ENCODE data around the gene SALL2.

SALL2 gene

DNA sequence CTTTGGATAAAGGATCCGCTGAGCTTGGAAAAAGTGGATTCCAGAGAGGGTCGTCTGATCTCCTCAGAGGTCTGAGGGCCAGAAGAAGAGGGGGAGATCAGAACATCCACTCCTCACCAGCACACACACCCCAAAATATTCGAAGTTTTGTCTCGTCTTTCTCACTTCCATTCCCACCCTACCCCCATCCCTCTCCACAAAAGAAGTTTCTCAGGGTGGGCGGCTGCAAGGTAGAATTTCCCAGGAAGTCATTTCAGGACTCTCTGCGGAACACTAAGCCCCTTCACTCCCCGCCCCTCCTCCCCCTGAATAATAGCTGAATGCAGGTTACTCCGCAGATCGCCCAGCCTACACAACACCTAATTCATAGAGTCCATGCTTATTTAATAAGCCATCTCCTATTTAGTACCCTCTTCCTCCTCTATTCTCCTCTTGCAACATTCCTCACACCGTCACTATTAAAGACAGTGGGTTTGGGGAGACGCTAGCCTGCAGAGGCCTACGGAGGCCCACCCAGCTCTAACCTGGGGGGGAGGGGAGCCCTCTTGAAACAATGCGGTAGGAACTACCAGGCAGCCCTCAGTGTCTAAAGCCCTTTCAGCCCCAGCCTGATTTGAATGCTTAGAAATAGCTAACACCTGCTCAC, 649 bp upstream of the SALL2 start:
- peak; percentile 25 to 66 for DNase-seq

DNA sequence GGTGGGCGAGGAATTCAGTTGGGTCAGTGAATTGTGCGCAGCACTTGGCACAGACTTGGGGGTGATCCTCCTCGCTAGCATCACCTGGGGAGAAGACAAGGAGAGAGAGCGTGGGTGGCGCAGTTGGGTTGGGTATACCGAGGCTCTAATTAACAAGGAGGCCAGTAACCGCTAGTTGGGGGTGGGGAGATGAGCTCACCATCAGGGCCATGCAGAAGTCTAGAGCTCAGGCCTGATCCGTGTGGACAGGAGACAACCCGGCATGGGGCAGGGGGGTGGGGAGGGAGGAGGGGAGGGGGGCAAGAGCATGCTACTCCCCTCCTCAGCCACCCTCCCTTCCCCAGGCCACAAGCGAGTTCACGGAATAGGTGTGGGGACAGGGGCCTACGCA, 580 bp downstream of the SALL2 start:
- DNase-seq, result peak in 1 of 2 experiments; percentile 53

DNA sequence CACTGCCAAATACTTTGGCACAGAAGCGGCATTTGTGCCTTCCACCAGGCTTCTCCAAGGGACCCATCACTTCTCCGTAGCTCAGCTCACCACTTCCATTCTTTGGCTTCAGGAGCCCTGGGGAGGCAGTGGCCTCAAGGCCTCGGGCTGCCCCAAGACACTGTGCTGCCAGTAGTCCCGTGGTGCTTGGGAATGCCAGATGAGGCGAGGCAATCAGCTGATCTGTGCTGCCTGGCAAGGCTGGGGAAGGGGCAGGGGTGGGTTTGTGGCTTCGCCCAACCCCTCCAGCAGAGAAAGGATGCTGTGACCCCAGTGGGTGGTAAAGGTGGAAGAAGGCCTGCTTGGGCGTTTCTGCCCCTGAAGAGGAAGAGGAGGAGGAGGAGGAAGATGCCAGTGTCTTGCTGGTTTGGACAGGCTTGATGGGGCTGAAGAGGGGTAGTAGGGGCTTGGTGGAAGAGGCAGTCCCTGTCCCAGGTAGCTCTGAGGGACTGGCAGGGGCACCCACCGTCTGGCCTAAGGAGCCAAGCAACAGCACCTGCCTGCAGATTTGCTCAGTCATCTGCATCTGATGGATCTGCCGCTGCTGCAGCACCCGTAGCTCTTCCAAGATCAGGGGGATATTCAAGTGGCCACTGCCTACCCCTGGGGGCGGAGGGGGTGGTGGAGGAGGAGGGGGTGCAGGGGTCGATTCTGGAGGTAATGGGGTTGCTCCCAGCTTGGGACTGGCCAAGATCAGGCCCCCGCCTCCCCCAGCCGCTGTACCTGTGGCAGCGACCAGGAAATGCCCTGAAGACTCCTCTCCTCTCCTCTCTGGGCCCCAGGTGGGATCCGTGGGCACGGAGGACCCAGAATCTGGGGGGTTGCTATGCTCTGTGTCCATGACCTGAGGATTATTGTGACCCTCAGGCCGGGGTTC, 1.3 kb downstream of the SALL2 start:
- DNase-seq, result no peak

DNA sequence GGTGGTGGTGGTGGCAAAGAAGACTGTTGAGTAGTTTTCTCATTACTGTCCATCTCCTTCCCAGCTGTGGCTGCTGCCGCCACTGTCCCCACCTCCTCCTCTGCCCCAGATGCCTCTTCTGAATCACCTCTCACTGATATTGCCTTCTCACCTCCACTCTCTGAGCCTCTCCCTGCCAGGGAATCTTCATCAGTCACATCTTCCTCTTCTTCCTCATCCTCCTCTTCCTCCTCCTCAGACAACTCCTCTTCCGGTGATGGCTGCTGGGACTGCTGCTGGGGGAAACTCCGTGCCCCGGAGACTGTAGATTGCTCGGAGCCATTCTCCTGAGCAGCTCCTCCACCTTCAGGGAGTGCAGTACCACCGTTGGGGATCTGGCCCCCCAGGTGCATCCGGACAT, 2.9 kb downstream of the SALL2 start:
- no peak for DNase-seq

DNA sequence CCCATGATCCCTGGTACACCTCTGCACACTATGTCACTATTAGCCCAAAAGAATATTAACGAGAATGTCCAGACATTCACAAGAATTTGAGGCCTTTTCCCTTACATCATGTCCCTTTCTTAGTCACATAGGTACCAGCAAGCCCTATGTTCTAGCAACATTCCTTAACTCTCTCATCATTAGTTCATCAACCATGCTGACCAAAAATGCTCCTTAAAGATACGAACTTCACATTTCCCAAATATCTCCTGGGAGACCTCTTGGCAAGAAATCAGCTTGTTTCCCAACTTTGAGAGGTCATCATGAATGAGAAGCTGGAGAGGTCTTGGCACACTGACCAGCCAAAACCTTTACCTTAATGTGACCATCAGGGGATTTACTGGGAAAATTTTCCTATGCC, 4.6 kb downstream of the SALL2 start:
- DNase-seq, result no peak

DNA sequence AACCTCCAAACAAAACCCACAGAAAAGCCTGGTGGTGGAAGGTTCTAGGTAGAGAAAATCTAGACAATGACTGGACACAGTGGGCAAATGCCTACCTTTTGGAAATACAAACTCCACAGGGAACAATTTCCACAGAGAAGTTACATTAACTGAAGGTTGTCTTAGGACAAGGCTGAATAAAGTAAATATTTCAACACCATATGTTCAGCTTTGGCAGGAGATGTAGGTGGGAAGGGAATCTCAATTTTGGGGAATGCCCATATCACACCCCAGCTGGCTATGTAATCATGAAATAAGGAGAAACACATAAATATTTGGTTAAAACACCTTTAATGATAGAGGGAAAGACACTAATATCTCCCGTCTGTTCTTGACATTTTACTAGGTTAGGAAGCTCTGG, 5.4 kb downstream of the SALL2 start:
- no peak for DNase-seq

DNA sequence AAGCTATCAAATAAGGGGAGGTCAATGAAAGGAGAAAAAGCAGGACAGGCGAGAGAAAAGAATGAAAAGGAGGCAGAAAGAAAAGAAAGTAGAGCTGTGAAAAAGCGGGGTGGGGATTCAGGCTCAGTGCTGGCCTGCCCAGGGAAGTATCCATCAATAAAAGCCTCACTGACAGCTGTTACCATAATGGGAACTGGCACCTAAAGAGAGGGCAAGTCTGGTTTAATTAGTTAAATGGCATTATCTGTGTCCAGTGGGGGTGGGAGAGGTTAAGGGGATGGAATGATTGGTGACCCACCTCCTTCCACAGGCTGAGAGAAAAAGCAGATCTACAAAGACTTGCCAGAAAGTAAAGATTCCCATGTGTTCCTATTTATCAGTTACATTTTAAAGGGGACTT, 7.4 kb downstream of the SALL2 start:
- peak in 1 of 2 experiments; percentile 20 for DNase-seq

DNA sequence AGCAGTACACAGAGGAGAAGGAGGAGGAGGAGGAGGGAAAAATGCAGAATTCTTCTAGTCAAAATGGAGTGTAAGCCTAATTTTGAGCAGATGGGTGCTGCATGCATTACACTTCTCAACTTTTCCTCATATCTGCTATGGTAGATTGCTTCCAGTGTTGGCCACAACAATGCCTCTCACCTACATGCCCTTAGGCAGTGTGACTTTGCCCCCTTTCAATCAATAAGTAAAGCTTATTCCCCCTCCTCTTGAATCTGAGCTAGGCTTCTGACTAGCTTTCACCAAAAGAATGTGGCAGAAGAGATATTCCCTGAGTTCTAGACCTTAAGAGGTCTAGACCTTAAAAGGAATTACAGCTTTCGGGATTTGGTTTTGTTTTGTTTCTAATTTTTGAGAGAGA, 11.8 kb downstream of the SALL2 start:
- no peak for DNase-seq

DNA sequence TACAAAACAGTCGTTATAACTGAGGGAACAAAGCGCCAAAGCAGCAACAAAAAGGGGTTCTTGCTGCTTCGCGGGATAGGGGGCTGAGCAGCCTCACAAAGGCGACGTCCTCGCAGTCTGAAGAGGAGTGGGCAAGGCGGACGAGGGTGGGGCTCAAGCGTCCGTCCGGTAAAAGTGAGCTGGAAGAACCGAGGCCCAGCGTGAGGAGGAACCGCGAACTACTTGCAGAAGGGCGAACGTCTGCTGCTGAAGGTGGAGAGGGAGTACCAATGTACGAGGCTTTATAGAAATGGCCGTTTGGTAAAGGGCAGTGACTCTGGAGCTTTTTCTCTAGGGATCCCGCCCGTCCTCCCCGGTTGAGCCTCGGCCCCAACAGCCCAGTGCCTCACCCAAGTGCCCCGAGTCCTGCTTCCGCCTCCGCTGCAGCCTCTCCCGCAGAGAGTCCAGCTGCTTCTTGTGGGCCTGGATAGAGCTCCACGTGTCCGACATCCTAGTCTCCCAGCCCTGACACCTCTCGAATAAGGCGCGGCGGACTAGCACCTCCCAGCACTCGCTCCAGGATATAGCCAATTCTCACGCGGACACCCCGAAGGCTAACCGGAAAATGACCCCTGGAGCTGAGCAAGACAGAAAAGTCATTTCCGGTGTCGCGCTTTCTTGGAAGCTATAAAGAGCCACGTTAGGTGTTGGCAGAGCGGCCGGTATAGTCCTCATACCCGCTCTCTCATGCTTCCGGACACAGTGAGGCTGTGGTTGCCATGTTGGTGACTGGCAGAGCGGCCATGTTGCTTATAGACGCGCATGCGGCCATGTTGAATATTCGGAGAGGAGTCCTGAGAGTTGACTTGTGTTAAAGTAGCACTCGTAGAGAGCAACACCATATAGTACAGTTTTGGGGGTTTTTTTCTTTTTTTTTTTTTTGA, 15.2 kb downstream of the SALL2 start, which contains the start of gene METTL3:
Gene METTL3 (minus strand): TSS at position 606 of the 923 bp plus-strand sequence. CDS start 117 bp downstream, at position 489.
- DNase-seq, result peak; percentile 100

DNA sequence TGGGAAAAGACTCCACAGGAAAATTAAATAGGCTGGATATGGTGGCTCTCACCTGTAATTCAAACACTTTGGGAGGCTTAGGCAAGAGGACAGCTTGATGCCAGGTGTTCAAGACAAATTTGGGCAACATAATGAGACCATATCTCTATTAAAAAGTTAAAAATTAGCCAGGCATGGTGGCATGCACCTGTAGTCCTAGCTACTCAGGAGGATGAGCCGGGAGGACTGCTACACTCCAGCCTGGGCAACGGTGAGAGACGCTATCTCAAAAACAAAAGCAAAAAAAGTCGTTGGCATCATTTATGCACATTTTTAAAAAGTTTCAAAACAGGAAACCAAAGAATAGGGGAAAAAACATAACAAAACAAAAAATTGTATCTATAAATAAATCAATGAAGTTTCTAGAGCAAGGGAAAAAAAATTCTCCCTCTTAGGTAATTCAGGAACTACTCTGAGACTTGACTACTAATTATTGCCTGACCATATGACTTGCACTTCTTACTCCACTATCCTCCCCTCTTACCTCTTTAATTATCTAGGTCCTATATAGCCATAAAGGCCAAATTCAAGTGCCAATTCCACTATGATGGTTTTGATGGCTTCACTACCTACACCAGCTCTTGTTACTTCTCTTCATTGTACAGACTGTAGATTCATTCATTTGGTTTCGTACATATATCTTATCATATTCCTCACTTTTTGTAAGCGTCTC, 16.6 kb downstream of the SALL2 start:
- DNase-seq, result no peak

DNA sequence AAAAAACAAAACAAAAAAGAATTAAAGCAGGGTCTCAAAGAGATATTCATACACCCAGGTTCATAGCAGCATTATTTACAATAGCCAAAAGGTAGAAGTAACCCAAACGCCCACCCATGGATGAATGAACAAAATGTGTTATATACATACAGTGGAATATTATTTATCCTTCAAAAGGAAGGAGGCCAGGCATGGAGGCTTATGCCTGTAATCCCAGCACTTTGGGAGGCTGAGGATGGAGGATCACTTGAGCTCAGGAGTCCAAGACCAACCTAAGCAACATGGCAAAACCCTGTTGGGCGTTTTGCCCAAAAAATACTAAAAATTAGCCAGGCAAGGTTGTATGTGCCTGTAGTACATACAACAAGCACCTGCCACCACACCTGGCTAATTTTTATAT, 19.6 kb downstream of the SALL2 start:
- DNase-seq, result no peak

DNA sequence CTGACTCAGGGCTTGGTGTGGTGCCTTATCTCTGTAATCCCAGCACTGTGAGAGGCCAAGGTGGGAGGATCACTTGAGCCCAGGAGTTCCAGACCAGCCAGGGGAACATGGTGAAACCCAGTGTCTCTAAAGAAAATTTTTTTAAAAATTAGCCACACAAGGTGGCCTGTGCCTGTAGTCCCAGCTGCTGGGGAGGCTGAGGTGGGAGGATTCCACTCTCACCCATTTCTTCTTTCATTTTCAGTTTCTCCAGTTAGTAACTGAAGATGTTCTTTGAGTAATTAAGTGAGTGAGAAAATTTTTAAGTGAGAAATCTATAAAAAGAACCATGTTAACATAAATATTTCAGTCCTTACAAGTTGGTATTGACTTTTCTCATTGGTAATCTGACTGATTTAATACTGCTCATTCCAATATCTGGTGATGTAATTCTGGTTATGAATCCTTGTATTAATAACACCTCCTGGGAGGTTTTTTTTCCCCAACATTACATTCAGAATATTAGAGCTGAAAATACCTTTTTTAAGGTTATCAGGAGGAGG, 21.1 kb downstream of the SALL2 start:
- DNase-seq, result no peak

DNA sequence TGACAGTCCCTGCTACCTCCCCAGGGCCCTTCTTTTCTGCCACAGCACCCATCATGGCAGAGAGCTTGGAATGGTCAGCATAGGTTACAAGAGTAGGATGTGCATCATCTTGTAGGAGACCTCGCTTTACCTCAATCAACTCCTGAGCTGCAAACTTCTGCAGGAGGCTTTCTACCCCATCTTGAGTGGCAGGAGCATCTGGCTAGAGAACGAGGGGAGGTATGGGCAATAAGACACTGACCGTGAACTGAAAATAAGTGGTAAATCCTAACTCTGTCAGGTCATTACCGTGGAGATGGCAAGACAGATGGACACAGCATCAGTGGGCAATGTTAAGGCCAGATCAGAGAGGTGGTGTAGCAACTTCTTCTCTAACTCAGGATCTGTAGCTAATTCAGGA, 22.8 kb downstream of the SALL2 start:
- DNase-seq, result no peak

DNA sequence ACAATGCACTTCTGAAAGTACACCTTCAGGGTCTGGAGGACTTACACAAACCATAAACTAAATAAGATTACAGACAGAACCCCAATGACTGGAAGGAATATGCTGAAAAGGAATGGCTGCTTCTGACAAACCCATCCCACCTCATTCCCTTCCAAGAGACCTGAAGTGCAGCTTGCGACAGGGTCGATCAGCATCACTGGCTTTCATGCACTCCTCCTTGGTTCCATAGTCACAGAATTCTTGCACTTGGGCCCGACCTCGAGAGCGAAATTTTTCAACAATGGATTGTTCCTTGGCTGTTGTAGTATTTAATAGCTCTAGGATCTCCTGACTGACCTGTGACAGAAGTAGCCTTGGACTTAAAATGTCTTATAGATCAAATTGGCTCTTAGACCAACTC, 24.6 kb downstream of the SALL2 start:
- no peak for DNase-seq

DNA sequence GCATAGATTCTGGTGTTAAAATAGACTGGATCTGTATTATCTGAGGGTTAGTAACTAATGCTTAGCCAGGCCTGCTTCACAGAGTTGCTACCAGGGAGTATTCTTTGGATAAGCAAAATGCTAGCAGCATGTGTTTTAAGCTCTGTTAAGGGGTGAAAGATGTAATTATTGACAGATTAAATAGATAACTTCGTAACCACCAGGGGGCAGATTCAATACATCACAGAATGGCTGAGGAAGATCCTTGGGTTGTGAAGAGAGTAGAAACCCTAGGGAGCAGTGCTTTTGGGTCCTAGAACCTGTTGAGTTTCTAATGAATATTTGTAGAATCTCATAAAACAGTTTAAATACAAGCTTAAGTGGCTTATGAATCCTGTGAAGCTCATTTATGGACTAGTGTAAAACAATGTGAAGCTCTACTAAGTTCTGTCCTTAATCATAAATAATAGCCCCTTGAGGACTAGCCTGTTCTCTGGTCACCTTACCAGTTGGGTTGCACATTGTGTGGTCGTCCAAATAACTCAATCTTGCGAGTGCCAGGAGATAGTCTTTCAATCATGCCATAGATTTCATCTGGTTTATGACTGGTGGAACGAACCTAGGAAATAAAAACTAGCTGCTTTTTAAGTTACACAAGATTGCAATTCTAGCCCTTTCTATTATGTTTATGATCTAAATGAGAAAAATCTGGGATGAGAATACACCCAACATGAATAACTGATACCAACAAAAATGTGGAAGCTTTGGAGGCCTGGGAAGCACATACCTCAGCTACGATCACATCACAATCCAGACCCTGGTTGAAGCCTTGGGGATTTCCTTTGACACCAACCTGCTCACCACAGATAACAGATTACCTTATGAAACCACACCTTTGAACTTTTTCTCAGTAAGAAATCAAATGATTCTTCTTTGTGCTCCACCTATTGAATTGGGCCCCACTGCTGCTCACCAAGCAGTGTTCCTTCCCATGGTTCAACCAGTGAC, 27.3 kb downstream of the SALL2 start:
- peak; percentile 49 to 74 for DNase-seq

DNA sequence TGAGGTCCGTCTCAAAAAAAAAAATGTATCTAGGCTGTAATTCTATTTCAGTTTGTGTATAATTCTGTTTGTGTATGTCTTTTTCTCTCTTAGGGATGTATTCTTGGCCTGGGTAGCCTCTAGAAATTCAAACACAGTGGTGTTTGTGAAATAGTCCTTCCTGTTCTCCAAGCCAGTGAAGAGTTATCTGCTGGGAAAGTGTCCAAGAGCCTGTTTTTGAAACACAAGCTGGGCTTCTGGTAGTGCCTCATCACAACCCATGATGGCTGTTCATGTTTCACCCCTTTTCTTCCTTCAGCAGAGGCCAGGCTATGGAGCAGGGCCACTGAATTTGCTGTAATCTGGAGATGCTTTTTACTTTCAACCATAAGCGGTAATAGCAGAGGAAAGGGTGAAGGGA, 29.7 kb downstream of the SALL2 start:
- no peak for DNase-seq

DNA sequence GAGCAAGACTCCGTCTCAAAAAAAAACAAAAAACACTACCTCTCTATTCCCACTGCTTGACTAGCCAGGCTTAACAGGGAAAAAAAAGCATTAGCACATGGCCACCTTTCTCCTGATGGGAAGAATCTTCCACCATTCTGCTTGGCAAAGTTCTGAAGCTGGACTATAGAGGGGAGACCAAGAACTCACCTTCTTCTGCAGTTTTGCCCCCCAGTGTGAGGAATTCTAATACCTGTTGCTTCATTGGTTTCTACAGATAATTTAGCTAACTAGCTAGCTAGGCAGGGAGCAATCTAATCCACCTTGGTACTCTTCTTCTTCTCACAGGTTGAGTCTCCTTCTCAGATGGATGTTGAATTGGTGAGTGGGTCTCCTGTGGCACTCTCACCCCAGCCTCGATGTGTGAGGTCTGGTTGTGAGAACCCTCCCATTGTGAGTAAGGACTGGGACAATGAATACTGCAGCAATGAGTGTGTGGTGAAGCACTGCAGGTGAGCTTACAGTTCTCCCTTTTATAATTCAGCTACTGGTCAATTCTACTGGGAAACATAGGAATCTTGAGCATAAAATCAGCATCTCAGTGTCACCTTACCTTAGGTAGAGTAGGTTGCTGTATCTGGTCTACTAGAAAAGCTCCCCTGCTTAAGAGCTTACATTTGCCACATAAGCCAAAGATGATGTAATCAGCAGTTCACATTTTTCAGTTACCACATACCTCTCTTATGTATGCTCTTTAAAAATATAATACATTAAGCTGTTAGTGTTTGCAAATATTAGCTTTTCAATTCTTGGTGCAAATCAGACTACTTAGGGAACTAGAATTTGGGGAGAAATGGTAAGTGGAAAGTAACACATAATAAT, 31.0 kb downstream of the SALL2 start:
- no peak for DNase-seq

DNA sequence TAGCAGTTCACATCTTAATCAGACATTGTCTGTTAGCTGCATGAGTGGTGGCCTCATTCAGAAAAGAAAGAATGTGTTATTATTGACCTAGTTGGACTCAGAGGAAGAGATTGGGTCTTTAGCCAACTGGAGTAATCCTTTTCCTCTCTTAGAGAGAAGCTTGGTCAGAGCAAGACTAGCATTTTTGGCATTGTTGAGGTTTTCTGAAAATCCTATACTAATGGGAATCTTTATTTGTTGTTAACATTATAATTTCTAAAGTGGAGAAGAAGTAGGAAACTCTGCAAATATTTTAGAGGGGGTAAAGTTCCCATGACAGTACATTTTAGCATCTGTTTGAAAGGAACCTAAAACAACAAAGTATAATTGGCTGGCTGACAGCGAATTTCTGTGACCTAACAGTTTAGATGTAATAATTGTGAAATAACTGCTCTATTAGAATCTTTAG, 39.5 kb downstream of the SALL2 start:
- DNase-seq, result no peak

DNA sequence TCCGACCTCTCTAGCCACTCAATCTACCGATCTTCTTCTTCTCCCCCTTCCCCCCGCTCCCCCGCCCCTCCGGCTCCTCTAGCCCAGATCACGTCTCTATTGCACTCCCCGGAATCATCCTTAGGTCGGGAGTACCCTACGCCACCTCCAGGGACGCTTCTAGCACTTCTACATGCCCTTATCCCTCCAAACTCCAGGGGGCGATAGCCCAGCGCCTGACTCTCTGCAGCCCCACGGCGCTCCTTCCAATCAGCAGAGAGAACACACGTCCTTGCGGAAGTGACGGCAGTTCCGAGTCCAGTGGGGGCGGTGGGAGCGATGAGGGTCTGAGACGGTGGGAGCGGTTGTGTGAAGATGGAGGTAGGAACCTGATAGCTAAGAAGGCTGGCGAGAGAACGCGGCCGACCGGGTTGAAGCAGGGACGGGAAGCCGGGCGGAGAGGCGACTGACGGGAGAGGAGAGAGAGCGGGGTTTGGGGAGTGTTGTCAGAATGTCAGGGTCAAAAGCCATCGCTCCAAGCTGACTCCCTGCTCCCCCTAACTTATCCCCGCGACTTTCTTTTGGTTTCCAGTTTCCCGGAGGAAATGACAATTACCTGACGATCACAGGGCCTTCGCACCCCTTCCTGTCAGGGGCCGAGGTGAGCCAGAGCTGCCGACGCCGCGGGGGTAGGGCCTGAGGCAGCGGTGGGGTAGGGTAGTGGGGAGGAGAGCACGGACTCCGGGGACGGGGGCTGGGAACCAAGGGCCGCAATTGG, 49.0 kb downstream of the SALL2 start, which contains the start of the genes RAB2B and TOX4:
Gene RAB2B (minus strand): TSS at position 35 of the 757 bp plus-strand sequence. CDS start 87 bp downstream, outside the sequence.
Gene TOX4 (plus strand): TSS at position 271 of the 757 bp plus-strand sequence. CDS start 84 bp downstream, at position 355.
- DNase-seq, result peak; percentile 100

All from NCI-H524 (cell line).